H7 (cell line): ENCODE results near the gene ZNF609. TPM values are rescaled to one million over a fixed set of nuclear protein-coding genes. Genes with fewer than 3 reads are reported as not detected.

Source experiments
- DNase-seq: peaks from one replicate; pipeline ENCODE4 v3.0.0; 2012
- H3K27me3 ChIP-seq: 2 replicates; pipeline ENCODE4 v1.6.0; 2011; ENCODE audit warnings: mild to moderate bottlenecking, low read length; ENCODE audit not compliant: control insufficient read depth, insufficient read depth
- H3K36me3 ChIP-seq: replicated peaks from 2 replicates; pipeline ENCODE4 v1.5.1; 2011; ENCODE audit warnings: low read length; ENCODE audit not compliant: control insufficient read depth, insufficient read depth
- H3K4me3 ChIP-seq: 2 replicates; pipeline ENCODE4 v1.5.1; 2011; ENCODE audit warnings: low read depth, mild to moderate bottlenecking, control low read depth, low read length, moderate library complexity; ENCODE audit not compliant: insufficient read depth
- total RNA-seq: library from RNA; depleted of rRNA; stranded (reverse); fragments of >200 nt; shearing (Covaris generic); gene quantifications from 2 replicates; pipeline ENCODE4 v1.2.3, GENCODE V29; 2014

ZNF609 gene
- total RNA-seq, 1 experiment from 2014 or later = 24.8 TPM

DNA sequence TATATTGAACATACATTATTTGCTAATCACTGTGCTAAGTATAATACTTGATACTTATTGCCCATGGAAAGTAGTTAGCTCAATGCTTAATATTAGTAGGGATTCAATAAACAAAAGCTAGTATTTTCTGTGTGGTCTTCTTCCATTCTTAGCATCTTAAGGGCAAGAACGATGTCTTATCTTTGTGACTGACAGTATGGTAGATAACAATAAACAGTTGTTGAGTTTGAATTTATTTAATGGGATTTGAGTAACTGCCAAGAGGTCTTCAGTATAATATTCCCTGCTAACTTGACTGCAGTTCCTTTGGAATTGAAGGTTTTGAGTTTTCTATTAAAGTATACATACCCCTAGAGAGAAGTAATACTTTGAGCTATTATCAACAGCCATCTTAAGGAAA, 70.1 kb downstream of the ZNF609 start:
- Histone ChIP-seq H3K4me3 (no peak overlapping the region), H3K27me3 (no peaks in the 10 kb centered on the region), H3K36me3 (no peaks in the 10 kb centered on the region)
- no peak for DNase-seq

DNA sequence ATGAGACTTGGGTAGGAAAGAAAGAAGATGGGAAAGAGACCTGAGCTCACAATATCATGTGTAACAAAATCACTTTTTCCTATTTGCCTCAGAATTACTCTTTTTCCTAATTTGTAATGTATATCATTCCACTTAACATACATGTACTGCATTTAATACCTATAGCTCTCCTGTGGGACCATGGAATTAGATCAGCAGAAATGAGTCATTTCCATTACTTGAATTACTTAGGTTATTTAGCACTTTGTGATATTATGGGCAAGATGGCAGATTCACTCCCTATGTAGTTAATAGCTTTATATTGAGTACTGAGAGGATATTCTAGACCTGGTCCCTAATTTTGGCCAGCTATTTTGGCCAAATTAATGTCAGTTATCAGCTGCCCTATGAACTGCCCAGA, 70.5 kb downstream of the ZNF609 start:
- Histone ChIP-seq H3K4me3 (no peak overlapping the region), H3K36me3 (no peaks in the 10 kb centered on the region), H3K27me3 (no peaks in the 10 kb centered on the region)
- no peak for DNase-seq

DNA sequence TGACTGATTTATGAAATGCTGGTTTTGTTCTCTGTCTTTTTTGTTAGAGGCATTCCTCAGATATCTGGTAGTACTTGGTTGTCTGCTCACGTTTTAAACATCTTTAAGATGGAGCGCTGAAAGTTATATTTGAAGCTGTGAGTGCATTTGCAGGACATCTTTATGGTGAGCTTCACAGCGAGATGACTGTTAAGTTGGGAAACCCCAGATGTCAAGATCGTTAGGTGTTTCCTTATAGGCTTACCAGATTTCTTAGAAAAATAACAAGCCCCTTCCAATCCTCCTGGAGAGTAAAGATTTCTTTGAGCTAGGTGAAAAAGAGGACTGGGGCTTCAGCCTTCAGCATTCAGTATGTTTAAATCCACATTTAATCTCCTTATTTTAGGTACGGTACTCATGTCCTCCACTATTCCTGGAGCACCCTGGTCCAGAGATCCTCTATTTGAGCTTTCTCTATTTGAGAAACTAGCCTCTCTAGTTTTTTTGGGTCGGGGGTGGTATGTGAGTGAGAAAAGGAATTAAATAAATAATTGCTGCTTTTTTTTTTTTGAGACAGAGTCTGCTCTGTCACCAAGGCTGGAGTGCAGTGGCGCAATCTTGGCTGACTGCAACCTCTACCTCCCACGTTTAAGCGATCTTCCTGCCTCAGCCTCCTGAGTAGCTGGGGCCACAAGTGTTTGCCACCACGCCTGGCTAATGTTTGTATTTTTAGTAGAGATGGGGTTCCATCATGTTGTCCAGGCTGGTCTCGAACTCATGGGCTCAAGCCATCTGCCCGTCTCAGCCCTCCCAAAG, 72.3 kb downstream of the ZNF609 start:
- no peaks in the 10 kb centered on the region for H3K27me3 ChIP-seq
- no peak overlapping the region for H3K4me3 ChIP-seq
- no peaks in the 10 kb centered on the region for H3K36me3 ChIP-seq
- DNase-seq = no peak

DNA sequence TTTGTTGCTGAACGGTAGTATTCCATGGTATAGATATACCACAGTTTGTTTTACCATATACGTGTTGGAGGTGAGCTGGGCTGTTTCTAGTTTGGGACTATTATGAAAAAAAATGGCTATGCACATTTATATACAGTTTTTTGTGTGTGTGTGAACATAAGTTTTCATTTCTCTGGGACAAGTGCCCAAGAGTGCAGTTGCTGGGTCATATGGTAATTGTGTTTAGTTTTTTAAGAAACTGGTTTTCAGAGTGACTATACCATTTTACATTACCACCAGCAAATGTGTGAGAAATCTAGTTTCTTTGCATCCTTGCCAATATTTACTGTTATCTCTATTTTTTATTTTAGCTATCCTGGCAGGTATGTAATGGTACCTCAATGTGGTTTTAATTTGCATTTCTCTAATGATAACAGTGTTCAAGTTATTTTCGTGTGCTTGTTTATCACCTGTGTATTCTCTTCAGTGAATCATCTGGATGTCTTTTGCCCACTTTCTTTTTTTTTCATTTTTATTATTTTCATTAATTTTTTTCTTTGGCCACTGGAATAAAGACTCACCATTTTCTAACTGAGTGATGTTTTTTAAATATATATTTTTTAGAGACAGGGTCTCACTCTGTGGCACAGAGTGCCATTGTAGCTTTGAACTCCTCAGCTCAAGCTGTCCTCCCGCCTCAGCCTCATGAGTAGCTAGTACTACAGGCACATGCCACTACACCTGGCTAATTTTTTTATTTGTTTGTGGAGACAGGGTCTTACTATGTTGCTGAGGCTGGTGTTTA, 75.3 kb downstream of the ZNF609 start:
- no peaks in the 10 kb centered on the region for H3K27me3 ChIP-seq
- H3K4me3 ChIP-seq = no peak overlapping the region
- no peaks in the 10 kb centered on the region for H3K36me3 ChIP-seq
- DNase-seq = no peak

DNA sequence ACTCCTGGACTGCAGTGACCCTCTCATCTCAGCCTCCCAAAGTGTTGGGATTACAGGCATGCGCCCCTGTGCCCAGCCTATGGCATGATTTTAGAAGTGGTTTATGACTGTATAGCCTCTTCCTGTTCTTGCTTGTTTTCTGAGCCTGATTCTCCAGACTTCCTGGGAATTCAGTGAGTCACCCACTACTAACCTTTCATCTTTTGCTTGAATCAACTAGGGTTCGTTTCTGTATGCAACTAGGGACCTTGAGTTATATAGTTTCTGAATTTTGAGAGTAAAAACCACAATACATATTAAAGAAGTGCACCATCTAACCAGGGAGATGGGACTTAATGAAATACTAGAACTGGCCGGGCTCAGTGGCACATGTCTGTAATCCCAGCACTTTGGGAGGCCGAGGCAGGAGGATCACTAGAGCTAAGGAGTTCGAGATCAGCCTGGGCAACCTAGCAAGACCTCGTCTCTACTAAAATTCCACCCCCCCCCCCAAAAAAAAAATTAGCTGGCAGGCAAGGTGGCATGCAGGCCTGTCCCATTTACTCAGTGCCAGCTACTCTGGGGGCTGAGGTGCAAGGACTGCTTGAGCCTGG, 76.0 kb downstream of the ZNF609 start:
- no peak for DNase-seq
- no peaks in the 10 kb centered on the region for H3K27me3 ChIP-seq
- no peak overlapping the region for H3K4me3 ChIP-seq
- H3K36me3 ChIP-seq = no peaks in the 10 kb centered on the region

DNA sequence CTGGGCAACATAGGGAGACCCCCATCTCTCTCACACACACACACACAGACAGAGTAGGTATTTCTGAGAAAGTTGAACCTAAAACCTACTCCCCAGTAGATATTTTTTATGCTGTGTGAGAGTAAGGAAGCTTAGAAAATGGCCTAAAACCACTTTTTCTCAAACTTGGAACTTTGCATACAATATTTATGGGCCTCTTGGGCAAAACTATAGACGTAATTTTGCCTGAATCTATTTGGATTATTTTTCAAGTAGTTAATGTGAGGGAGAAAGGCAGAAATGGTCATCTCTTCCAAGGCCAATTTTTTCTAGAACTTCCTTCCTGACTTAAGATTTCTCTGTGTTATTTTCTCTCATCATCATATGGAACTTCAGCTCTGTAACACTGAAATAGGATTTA, 81.7 kb downstream of the ZNF609 start:
- no peaks in the 10 kb centered on the region for H3K27me3 ChIP-seq
- no peak for DNase-seq

DNA sequence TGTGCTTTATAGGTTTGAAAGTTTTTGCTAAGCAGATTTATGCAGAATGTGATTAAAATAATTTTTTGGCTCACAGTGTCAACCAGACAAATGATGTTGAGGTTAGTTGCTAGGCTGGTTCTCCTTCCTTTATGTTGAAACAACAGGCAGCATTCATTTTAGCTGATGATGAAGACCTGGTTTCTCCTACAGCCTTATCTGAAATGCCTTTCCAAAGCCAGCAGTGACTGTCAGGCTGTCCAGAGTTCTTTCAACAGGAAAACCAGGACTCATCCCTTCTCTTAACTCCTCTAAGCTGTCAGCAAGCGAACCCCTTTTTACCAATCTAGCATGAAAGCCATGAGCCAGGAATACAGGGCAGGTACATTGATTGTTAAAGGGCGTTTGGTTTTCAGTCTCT, 84.1 kb downstream of the ZNF609 start:
- no peak for DNase-seq
- no peaks in the 10 kb centered on the region for H3K27me3 ChIP-seq
- no peaks in the 10 kb centered on the region for H3K36me3 ChIP-seq
- H3K4me3 ChIP-seq = no peak overlapping the region

More for the DNA sequence above, 81.7 kb downstream of the ZNF609 start:
- Histone ChIP-seq H3K36me3 (no peaks in the 10 kb centered on the region), H3K4me3 (no peak overlapping the region)

DNA sequence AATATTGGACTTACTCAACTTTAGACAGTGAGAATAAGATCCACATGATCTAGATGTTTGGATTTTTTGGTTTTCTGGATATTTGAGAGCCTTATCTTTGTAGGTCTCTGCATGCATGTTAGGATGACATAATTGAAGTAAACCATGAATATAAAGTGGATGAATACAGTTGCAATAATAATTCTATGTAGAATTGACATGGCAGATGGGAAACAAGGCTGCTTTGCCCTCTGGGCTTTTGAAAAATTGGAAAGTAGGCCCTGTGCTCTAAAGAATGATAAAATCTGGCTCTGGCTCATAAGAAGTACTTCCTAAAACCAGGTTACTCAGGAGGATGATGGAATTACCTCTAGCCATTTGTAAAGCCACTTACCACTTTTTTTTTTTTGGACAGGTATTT, 86.9 kb downstream of the ZNF609 start:
- no peak overlapping the region for H3K4me3 ChIP-seq
- no peaks in the 10 kb centered on the region for H3K36me3 ChIP-seq
- H3K27me3 ChIP-seq = no peaks in the 10 kb centered on the region
- DNase-seq = no peak

DNA sequence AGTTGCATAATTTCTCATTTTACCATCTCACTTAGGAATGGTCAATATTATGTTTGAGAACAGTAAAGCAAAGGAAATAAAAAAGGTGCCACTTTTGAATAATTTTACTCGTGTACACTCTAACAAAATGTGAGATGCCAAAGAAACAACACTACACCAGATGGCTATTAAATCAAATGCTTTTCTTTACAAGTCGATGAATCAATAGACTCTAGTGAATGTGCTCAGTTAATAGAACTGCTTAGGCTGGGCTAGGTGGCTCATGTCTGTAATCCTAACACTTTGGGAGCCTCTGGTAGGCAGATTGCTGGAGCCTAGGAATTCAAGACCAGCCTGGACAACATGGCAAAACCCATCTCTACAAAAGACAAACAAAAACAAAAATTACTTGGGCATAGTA, 87.9 kb downstream of the ZNF609 start:
- no peak for DNase-seq
- H3K36me3 ChIP-seq = no peaks in the 10 kb centered on the region
- H3K4me3 ChIP-seq = no peak overlapping the region
- no peaks in the 10 kb centered on the region for H3K27me3 ChIP-seq

DNA sequence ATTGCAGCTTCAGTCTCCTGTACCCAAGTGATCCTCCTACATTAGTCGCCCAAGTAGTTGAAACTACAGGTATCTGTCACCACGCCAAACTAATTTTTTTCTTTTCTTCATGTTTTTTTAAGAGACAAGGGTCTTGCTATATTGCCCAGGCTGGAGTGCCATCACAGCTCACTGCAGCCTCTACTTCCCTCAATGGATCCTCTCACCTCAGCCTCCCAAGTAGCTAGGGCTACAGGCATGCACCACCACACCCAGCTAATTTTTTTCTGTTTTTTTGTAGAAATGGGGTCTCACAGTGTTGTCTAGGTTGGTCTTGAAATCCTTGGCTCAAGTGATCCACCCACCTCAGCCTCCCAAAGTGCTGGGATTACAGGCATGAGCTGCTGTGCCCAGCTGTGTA, 89.5 kb downstream of the ZNF609 start:
- Histone ChIP-seq H3K36me3 (no peaks in the 10 kb centered on the region), H3K4me3 (no peak overlapping the region), H3K27me3 (no peaks in the 10 kb centered on the region)
- no peak for DNase-seq

DNA sequence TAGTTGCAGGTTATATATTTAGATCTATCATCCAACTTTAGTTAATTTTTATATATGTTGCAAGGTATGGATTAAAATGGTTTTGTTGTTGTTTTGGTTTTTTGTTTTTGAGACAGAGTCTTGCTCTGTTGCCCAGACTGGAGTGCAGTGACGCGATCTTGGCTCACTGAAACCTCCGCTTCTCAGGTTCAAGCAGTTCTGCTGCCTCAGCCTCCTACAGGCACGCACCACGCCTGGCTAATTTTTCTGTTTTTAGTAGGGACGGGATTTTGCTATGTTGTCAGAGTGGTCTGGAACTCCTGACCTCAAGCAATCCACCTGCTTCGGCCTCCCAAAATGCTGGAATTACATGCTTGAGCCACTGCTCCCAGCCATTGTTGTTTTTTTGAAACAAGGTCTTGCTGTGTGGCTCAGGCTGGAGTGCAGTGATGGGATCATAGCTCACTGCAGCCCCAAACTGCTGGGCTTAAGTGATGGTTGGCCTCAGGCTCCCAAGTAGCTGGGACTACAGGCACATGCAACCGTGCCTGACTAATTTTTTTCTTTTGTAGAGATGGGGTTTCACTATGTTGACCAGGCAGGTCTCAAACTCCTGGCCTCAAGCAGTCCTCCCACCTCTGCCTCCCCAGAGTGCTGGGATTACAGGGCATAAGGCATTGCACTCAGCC, 92.0 kb downstream of the ZNF609 start:
- no peak for DNase-seq
- Histone ChIP-seq H3K36me3 (no peaks in the 10 kb centered on the region), H3K27me3 (no peaks in the 10 kb centered on the region), H3K4me3 (no peak overlapping the region)

DNA sequence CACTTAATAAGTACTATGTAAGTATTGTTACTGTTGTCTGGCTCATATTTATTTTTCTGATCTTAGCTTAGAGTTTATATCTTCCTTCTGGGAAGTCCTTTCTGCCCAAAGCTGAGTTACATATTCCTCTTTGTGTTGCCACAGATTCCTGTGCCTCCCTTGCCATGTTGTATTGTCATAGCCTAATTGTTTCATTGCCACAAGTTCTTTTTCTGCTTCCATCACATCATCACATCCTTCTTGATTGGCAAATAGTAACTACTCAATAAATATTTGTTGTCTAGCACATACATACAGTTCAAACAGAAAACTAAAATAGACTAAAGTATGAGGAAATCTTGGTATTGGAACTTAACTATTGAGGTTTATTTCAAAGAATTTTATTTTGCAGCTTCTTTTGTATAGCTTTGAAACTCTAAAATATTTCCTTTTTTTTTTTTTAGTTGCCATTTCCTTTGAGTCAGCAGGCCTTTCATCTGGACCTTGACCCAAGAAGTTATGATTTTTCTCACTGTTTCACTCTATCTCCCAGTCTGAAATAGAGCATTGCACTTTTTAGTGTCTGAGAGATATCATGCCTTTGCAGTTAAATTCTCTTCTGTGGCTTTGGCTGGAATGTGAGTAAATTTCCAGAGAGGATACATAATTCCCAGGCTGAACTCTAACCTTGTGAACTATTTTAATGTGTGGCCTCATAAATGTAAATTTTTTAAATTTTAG, 98.2 kb downstream of the ZNF609 start:
- Histone ChIP-seq H3K36me3 (no peaks in the 10 kb centered on the region), H3K4me3 (no peak overlapping the region), H3K27me3 (no peaks in the 10 kb centered on the region)
- no peak for DNase-seq

DNA sequence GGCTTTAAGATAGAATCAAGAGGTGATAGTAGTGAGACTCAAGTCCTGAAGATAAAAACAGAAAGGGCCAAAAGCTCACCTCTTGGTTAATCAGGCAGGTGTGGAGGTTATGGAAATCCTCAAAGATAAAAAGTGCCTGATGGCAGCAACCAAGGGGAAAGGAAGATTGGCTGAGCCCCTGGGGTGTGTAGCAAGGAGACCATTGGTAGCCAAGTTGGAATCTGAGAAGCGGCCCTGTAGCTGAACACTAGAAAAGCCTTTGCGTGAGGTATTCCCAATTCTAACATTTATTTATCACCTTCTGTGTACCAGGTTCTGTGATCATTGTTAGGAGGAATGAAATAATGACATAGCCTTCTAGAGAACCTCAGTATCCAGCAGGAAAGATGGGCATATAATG, 98.9 kb downstream of the ZNF609 start:
- H3K27me3 ChIP-seq = no peaks in the 10 kb centered on the region
- DNase-seq = no peak
- H3K36me3 ChIP-seq = no peaks in the 10 kb centered on the region
- H3K4me3 ChIP-seq = no peak overlapping the region

DNA sequence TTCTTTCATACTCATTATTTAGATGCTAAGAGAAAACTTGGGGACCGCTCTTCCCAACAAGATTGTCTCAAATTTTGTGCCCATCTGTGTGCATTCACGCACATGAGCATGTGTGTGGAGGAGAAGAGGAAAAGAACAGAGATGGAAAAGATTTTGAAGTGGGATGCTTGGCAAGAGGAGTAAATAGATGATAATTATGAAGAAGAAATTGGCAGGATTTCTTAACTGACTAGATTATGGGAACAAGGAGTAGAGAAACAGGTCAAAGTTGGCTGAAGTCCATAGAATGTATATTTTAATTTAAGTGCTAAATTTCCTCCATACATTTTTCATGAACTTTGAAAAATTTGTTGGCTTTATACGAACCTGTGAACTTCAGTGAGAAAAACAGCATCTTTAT, 100.1 kb downstream of the ZNF609 start:
- DNase-seq = no peak
- Histone ChIP-seq H3K4me3 (no peak overlapping the region), H3K36me3 (no peaks in the 10 kb centered on the region), H3K27me3 (no peaks in the 10 kb centered on the region)
